Suprapubic skin (tissue), 4 donors: ENCODE data around the gene PIN1. TPM values are rescaled to one million over a fixed set of nuclear protein-coding genes. Genes with fewer than 3 reads are reported as not detected.
"Not testable (repeated sequence)": the region's sequence is repeated elsewhere in the genome, so short reads cannot be mapped to it uniquely, and the experiment has no call there.

Source experiments
- DNase-seq, 2 donors: peaks; one replicate each; pipeline ENCODE4 v3.0.0-alpha.2; 2019; ENCODE audit warnings: low spot score in 2 of 2
- H3K27ac ChIP-seq: fragments of 200-600 bp; sonication (generic); one replicate; pipeline ENCODE4 v1.5.1; 2019
- H3K27me3 ChIP-seq: fragments of 200-600 bp; sonication (generic); one replicate; pipeline ENCODE4 v1.5.1; 2019
- H3K36me3 ChIP-seq: fragments of 200-600 bp; sonication (generic); one replicate; pipeline ENCODE4 v1.5.1; 2019
- H3K4me1 ChIP-seq: fragments of 200-600 bp; sonication (generic); one replicate; pipeline ENCODE4 v1.5.1; 2019
- H3K4me3 ChIP-seq: fragments of 200-600 bp; sonication (generic); one replicate; pipeline ENCODE4 v1.5.1; 2019; ENCODE audit warnings: mild to moderate bottlenecking
- H3K9me3 ChIP-seq: fragments of 200-600 bp; sonication (generic); one replicate; pipeline ENCODE4 v1.5.1; 2019
- EP300 ChIP-seq: sonication (generic); formaldehyde crosslinking; IDR thresholded peaks from one replicate; pipeline ENCODE4 v1.6.1; 2017; ENCODE audit warnings: antibody characterized with exemption
- POLR2A ChIP-seq, 2 donors: fragments of 450-650 bp; IDR thresholded peaks; one replicate each; pipeline ENCODE4 v1.6.1; 2017; ENCODE audit warnings: antibody characterized with exemption in 2 of 2, mild to moderate bottlenecking in 2 of 2, moderate library complexity in 2 of 2
- POLR2AphosphoS5 ChIP-seq, 3 donors: sonication (generic); formaldehyde crosslinking; IDR thresholded peaks; one replicate each; pipeline ENCODE4 v1.6.1; 2017; ENCODE audit warnings: antibody characterized with exemption in 3 of 3
- WGBS: methylation state at CpG from one replicate; pipeline ENCODE4 v1.1.5; 2018; 5-methylcytosine and 5-hydroxymethylcytosine counted together
- total RNA-seq, 4 donors: library from RNA; depleted of rRNA; stranded (reverse); fragments of >200 nt; gene quantifications; one replicate each; pipeline ENCODE4 v1.1.0, GENCODE V29; 2016
- TF ChIP-seq, protein P1 (sequence below), 2 donors: fragments of 200-600 bp in 1 of 2; fragments of 450-650 bp in 1 of 2; sonication (generic) in 1 of 2; IDR thresholded peaks; one replicate each; pipeline ENCODE4 v1.5.1; 2016 to 2019; ENCODE audit warnings: antibody characterized with exemption in 2 of 2, mild to moderate bottlenecking in 1 of 2, moderate library complexity in 1 of 2

The PIN1 gene
- total RNA-seq, 4 donors from 2014 or later = 60.5 to 75.9 (median 65.8) TPM

DNA sequence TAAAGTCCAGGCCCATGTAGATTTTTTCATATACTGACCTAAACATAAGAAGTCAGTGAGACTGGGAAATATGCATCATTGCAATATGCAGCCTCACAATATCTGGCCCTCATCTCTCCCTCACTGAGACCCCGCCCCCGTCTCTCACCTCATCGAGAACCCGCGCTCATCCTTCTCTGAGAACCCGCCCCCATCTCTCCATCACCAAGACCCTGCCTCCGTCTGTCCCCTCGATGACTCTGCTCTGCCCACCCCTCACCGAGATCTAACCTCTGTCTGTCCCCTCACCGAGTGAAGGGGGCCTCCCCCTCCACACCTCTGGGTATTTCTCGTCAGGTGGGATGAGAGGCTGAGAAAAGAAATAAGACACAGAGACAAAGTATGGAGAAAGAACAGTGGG is 46.1 kb upstream of the PIN1 start:
- H3K27me3 ChIP-seq = no peaks in the 10 kb centered on the region
- H3K4me3 ChIP-seq = no peak overlapping the region
- H3K9me3 ChIP-seq = no peaks in the 10 kb centered on the region
- TF ChIP-seq EP300 = no peak
- TF ChIP-seq, protein P1, sequence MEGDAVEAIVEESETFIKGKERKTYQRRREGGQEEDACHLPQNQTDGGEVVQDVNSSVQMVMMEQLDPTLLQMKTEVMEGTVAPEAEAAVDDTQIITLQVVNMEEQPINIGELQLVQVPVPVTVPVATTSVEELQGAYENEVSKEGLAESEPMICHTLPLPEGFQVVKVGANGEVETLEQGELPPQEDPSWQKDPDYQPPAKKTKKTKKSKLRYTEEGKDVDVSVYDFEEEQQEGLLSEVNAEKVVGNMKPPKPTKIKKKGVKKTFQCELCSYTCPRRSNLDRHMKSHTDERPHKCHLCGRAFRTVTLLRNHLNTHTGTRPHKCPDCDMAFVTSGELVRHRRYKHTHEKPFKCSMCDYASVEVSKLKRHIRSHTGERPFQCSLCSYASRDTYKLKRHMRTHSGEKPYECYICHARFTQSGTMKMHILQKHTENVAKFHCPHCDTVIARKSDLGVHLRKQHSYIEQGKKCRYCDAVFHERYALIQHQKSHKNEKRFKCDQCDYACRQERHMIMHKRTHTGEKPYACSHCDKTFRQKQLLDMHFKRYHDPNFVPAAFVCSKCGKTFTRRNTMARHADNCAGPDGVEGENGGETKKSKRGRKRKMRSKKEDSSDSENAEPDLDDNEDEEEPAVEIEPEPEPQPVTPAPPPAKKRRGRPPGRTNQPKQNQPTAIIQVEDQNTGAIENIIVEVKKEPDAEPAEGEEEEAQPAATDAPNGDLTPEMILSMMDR (IDR thresholded peaks at IDR 0.05) = no peak
- no peak for TF ChIP-seq POLR2AphosphoS5 (IDR thresholded peaks at IDR 0.05)
- no peak for TF ChIP-seq POLR2A (IDR thresholded peaks at IDR 0.05)
- peaks cover 19% of the 10 kb centered on the region for H3K4me1 ChIP-seq
- no peak for DNase-seq
- H3K27ac ChIP-seq = no peak overlapping the region
- WGBS = 81% methylated on average over 11 of the region's 11 CpGs
- no peaks in the 10 kb centered on the region for H3K36me3 ChIP-seq

DNA sequence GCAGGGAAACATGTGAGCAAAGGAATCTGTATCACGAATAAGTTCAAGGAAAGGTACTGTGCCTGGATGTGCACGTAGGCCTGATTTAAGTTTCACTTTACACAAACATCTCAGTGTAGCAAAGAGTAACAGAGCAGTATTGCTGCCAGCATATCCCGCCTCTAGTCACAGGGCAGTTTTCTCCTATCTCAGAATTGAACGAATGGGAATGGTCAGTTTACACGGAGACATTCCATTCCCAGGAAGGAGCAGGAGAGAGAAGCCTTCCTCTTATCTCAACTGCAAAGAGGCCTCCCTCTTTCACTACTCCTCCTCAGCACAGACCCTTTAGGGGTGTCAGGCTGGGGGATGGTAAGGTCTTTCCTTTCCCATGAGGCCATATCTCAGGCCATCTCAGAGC is 45.5 kb upstream of the PIN1 start:
- H3K27me3 ChIP-seq, DNase-seq, H3K4me3 ChIP-seq, H3K27ac ChIP-seq, H3K9me3 ChIP-seq, H3K36me3 ChIP-seq: not testable (repeated sequence)
- 59% methylated on average over 5 of the region's 5 CpGs for WGBS
- H3K4me1 ChIP-seq = peaks cover 17% of the 10 kb centered on the region

DNA sequence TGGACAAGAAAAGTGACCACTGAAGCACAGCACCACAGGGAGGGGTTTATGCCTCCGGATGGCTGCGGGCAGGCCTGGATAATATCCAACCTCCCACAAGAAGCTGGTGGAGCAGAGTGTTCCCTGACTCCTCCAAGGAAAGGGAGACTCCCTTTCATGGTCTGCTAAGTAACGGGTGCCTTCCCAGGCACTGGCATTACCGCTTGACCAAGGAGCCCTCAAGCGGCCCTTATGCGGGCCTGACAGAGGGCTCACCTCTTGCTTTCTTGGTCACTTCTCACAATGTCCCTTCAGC is 44.1 kb upstream of the PIN1 start:
- not testable (repeated sequence) for H3K27me3 ChIP-seq, H3K27ac ChIP-seq, DNase-seq, H3K9me3 ChIP-seq, H3K36me3 ChIP-seq
- WGBS = 84% methylated on average over 6 of the region's 6 CpGs
- H3K4me1 ChIP-seq = peaks cover 14% of the 10 kb centered on the region
- H3K4me3 ChIP-seq = peak overlapping the region; percentile 65

DNA sequence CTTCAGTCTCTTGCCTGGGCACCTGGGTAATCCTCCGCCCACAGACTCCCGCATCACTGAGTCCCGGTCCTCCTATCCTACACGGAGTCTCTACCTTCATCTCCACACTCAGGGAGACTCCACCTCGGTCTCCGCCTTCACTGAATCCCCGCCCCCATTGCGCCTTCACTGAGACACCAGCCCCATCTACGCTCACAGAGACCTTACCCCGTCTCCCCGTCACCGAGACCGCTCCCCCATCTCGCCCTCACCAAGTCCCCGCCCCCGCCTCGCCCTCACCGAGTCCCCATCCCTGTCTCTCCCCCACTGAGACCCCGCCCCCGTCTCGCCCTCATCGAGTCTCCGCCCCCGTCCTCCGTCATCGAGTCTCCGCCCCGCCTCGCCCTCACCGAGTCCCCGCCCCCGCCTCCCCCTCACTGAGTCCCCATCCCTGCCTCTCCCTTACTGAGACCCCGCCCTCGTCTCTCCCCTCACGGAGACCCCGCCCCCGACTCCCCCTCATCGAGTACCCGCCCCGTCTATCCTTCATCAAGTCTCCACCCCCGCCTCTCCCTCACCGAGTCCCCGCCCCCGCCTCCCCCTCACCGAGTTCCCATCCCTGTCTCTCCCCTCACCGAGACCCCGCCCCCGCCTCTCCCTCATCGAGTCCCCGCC is 43.4 kb upstream of the PIN1 start:
- 2% methylated on average over 38 of the region's 50 CpGs for WGBS
- H3K9me3 ChIP-seq = no peaks in the 10 kb centered on the region

DNA sequence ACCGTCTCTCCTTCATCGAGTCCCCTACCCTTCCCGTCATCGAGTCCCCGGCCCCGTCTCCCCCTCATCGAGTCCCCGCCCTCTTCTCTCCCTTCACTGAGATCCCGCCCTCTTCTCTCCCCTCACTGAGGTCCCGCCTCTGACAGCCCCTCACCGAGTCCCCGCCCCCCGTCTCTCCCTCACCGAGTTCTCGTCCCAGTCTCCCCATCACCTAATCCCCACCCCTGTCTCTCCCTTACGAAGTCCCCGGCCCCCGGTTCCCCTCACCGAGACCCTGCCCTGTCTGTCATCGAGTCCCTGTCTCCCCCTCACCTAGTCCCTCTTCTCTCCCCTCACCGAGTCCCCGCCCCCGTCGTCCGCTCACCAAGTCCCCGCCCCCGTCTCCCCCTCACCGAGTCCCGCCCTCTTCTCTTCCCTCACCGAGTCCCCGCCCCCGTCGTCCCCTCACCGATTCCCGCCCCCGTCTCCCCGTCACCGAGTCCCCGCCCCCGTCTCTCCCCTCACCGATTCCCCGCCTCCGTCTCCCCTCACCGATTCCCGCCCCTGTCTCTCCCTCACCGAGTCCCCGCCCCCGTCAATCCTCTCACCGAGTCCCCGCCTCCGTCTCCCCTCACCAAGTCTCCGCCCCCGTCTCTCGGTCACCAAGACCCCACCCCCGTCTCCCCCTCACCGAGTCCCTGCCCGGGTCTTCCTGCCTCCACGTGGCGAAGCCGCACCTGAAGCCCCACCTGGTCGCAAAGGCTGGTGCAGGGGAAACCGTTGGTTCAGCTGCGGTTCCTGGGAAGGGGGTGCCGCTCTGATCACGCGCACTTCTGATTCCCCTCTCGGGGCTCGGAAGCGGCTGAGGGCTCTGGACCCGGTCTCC is 42.7 kb upstream of the PIN1 start:
- Histone ChIP-seq H3K27ac (peak overlapping the region; percentile 90), H3K9me3 (no peaks in the 10 kb centered on the region), H3K27me3 (no peaks in the 10 kb centered on the region), H3K4me1 (peaks cover 23% of the 10 kb centered on the region), H3K36me3 (no peaks in the 10 kb centered on the region), H3K4me3 (peak overlapping the region; percentile 65)
- 2% methylated on average over 67 of the region's 70 CpGs for WGBS
- TF ChIP-seq EP300 (no peak), POLR2AphosphoS5 (IDR thresholded peaks at IDR 0.05) (no peak), POLR2A (IDR thresholded peaks at IDR 0.05) (no peak)
- TF ChIP-seq, protein P1 (IDR thresholded peaks at IDR 0.05) = no peak
- peak; percentile 98 for DNase-seq

More for the DNA sequence above, 43.4 kb upstream of the PIN1 start:
- Histone ChIP-seq H3K27me3 (no peaks in the 10 kb centered on the region), H3K27ac (peak overlapping the region; percentile 90), H3K36me3 (no peaks in the 10 kb centered on the region), H3K4me3 (peak overlapping the region; percentile 65), H3K4me1 (peaks cover 18% of the 10 kb centered on the region)
- TF ChIP-seq EP300 = no peak
- TF ChIP-seq POLR2A (IDR thresholded peaks at IDR 0.05) = no peak
- no peak for TF ChIP-seq POLR2AphosphoS5 (IDR thresholded peaks at IDR 0.05)
- TF ChIP-seq, protein P1 (IDR thresholded peaks at IDR 0.05) = no peak
- peak; percentile 99 for DNase-seq

DNA sequence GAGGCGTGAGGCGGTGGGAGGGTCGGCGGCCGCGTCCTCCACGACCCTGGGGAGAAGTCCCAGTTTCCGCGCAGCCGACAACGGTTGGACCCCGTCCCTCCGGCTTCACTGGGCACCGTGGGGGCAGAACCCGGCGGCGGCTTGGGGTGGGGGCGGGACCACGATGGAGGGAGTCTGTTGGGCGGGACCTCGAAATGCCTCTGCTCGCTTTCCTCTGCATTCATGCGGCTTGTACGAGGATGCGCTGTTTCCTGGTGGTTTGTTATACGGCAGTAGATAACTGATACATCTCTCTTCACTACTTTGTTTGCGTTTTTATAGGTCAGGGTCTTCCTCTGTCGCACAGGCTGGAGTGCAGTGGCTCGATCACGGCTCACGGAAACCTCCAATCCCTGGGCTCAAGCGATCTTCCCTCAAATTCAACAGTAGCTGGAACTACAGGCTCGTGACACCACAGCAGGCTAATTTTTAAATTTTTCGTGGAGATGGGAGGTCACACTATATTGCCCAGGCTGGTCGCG is 42.0 kb upstream of the PIN1 start:
- Histone ChIP-seq H3K9me3 (no peaks in the 10 kb centered on the region), H3K4me3 (peak overlapping the region; percentile 65), H3K4me1 (peaks cover 23% of the 10 kb centered on the region), H3K27me3 (no peaks in the 10 kb centered on the region), H3K27ac (peak overlapping the region; percentile 90), H3K36me3 (no peaks in the 10 kb centered on the region)
- TF ChIP-seq, protein P1 (IDR thresholded peaks at IDR 0.05) = peak in 1 of 2 donors; percentile 2
- no peak for TF ChIP-seq EP300
- TF ChIP-seq POLR2AphosphoS5 (IDR thresholded peaks at IDR 0.05) = no peak
- no peak for TF ChIP-seq POLR2A (IDR thresholded peaks at IDR 0.05)
- 27% methylated on average over 25 of the region's 36 CpGs for WGBS
- peak; percentile 88 to 89 for DNase-seq
